Measurements from ENCODE around the gene FTO.

GRCh38 chr16:53945996-53946395 lies 242.0 kb downstream of the FTO start:
- TF ChIP-seq, protein P1, sequence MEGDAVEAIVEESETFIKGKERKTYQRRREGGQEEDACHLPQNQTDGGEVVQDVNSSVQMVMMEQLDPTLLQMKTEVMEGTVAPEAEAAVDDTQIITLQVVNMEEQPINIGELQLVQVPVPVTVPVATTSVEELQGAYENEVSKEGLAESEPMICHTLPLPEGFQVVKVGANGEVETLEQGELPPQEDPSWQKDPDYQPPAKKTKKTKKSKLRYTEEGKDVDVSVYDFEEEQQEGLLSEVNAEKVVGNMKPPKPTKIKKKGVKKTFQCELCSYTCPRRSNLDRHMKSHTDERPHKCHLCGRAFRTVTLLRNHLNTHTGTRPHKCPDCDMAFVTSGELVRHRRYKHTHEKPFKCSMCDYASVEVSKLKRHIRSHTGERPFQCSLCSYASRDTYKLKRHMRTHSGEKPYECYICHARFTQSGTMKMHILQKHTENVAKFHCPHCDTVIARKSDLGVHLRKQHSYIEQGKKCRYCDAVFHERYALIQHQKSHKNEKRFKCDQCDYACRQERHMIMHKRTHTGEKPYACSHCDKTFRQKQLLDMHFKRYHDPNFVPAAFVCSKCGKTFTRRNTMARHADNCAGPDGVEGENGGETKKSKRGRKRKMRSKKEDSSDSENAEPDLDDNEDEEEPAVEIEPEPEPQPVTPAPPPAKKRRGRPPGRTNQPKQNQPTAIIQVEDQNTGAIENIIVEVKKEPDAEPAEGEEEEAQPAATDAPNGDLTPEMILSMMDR (IDR thresholded peaks at IDR 0.05), result peak; percentile 53 to 89 (median 73)
- TF ChIP-seq POLR2A (IDR thresholded peaks at IDR 0.05), result no peak

All from adrenal gland (tissue), 5 donors.